CD8-positive, alpha-beta memory T cell (primary cell): ENCODE measurements around the gene CHMP1B. TPM values are rescaled to one million over a fixed set of nuclear protein-coding genes. Genes with fewer than 3 reads are reported as not detected.

Source experiments
- CTCF ChIA-PET: fragments of 350-600 bp; sonication (Branson Sonifier 250); formaldehyde crosslinking; loops from one replicate; lab custom pipeline; 2021; ENCODE audit warnings: antibody characterized with exemption; lab: Charles Lee
- POLR2A ChIA-PET: fragments of 350-600 bp; sonication (Branson Sonifier 250); formaldehyde crosslinking; loops from one replicate; lab custom pipeline; 2021; ENCODE audit warnings: antibody characterized with exemption; lab: Charles Lee
- DNase-seq, 5 donors: peaks; one replicate each; pipeline versions ENCODE4 v3.0.0 to v3.0.0-alpha.2; 2020 to 2022; ENCODE audit warnings: mixed read lengths in 1 of 5
- H3K27ac ChIP-seq: one replicate; pipeline ENCODE4 v1.7.0; 2013; ENCODE audit warnings: low read depth, mild to moderate bottlenecking, low read length, moderate library complexity
- H3K27me3 ChIP-seq: 2 replicates; pipeline ENCODE4 v1.7.0; 2013; ENCODE audit warnings: low read length, mild to moderate bottlenecking; ENCODE audit not compliant: insufficient read depth, poor library complexity, severe bottlenecking
- H3K36me3 ChIP-seq: 2 replicates; pipeline ENCODE4 v1.7.0; 2013; ENCODE audit warnings: mild to moderate bottlenecking, low read length, moderate library complexity; ENCODE audit not compliant: insufficient read depth
- H3K4me1 ChIP-seq: 2 replicates; pipeline ENCODE4 v1.7.0; 2013; ENCODE audit warnings: mild to moderate bottlenecking, low read length, moderate library complexity; ENCODE audit not compliant: insufficient read depth
- H3K4me3 ChIP-seq: 2 replicates; pipeline ENCODE4 v1.7.0; 2013; ENCODE audit warnings: mild to moderate bottlenecking, low read length
- H3K9me3 ChIP-seq: 2 replicates; pipeline ENCODE4 v1.7.0; 2013; ENCODE audit warnings: mild to moderate bottlenecking, low read length
- H3K27ac Mint-ChIP-seq, 8 donors: one replicate each; pipeline ENCODE4 v1.8.0; 2020 to 2021; ENCODE audit warnings: mixed read lengths in 8 of 8, mild to moderate bottlenecking in 6 of 8, inconsistent platforms in 3 of 8, moderate library complexity in 3 of 8
- H3K27me3 Mint-ChIP-seq, 2 donors: one replicate each; pipeline ENCODE4 v1.8.0; 2020 to 2021; ENCODE audit warnings: mixed read lengths in 2 of 2, mild to moderate bottlenecking in 1 of 2, moderate library complexity in 1 of 2
- H3K36me3 Mint-ChIP-seq, 3 donors: one replicate each; pipeline ENCODE4 v1.8.0; 2020 to 2021; ENCODE audit warnings: mixed read lengths in 3 of 3, inconsistent platforms in 1 of 3, mild to moderate bottlenecking in 1 of 3
- H3K4me1 Mint-ChIP-seq, 3 donors: one replicate each; pipeline ENCODE4 v1.8.0; 2020 to 2021; ENCODE audit warnings: mixed read lengths in 3 of 3, inconsistent platforms in 1 of 3, mild to moderate bottlenecking in 1 of 3
- H3K4me3 Mint-ChIP-seq, 7 donors: one replicate each; pipeline ENCODE4 v1.8.0; 2020 to 2021; ENCODE audit warnings: mixed read lengths in 7 of 7, mild to moderate bottlenecking in 6 of 7, moderate library complexity in 4 of 7, inconsistent platforms in 2 of 7
- H3K9me3 Mint-ChIP-seq, 5 donors: one replicate each; pipeline ENCODE4 v1.8.0; 2020 to 2022; ENCODE audit warnings: mixed read lengths in 5 of 5, mild to moderate bottlenecking in 3 of 5, moderate library complexity in 2 of 5, inconsistent platforms in 1 of 5
- polyA plus RNA-seq: library from polyadenylated mRNA; unstranded; fragments of 300-500 nt; fragmentation: Illumina TruSeq; gene quantifications from one replicate; pipeline ENCODE4 v1.2.3, GENCODE V29; 2021
- total RNA-seq, 2 experiments: library from RNA; stranded (reverse); gene quantifications; one replicate each; pipeline ENCODE4 v1.2.3, GENCODE V29; 2021

CHMP1B gene
- total and polyA plus RNA-seq, 3 experiments from 2014 or later, result 24.5 to 55.2 (median 24.9) TPM

DNA sequence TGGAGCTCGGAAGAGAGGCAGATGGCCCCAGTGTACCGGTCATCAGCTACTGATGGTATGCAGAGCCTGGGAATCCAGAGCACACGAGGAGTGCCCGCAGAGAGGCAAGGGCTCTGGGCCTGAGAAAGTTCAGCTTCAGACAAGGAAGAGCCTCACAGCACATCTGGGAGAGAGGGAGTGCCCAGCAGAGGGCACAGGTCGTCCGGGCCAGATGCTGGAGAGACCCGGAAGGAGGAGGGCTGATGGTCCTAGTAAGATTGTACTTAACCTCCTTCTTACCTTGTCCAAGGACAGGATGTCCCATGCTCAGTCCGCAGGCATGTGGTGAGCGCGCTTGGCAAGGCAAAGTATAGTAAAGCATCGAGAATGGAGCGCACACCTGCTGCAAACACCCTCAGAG lies 24.4 kb upstream of the CHMP1B start:
- no peak for DNase-seq
- H3K27ac ChIP-seq, result no peak overlapping the region
- POLR2A ChIA-PET, result no interaction called here
- no peaks in the 10 kb centered on the region for H3K36me3 ChIP-seq
- H3K9me3 ChIP-seq, result no peaks in the 10 kb centered on the region
- H3K4me3 ChIP-seq, result no peak overlapping the region
- no peaks in the 10 kb centered on the region for H3K4me1 ChIP-seq
- no peaks in the 10 kb centered on the region for H3K36me3 Mint-ChIP-seq
- peaks cover 2 to 4% of the 10 kb centered on the region in 2 donors for H3K27me3 Mint-ChIP-seq
- H3K4me3 Mint-ChIP-seq, result no peak overlapping the region
- H3K9me3 Mint-ChIP-seq, result no peaks in the 10 kb centered on the region
- no peaks in the 10 kb centered on the region for H3K27me3 ChIP-seq
- H3K27ac Mint-ChIP-seq, result no peak overlapping the region
- CTCF ChIA-PET, result interaction anchor here (1.5 kb wide), 1 partner anchor 14 kb away, joined by 4 read pairs; no protein-coding TSS in a partner anchor
- H3K4me1 Mint-ChIP-seq, result no peaks in the 10 kb centered on the region

DNA sequence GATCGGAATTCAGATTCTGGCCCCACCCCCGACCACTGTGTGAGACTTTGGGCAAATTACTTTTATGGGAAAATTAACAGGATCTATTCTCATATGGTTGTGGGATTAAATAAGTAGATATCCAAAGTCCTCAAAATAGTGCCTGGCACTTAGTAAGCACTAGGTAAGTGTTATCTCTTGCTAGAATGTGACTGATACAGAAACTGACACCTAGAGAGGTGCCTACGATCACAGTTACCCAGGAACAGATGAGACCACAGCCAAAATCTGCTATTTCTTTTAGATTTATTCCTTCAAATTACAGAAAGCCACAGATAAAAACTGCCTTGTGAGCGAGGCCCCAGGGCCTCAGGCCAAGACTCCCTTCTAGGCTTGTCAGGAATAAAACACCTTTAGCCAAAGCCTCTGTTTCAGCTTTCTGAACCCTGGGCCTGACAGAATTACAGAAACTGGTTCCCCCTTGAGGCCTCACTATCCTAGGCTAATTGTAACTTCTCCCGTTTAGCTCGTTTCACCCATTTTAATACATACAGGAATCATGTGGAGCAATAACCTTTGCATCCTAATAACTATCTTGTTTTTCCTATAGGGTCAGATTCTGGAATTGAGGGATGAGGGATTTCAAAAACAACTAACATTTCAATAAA lies 22.3 kb upstream of the CHMP1B start:
- no peak for DNase-seq
- no peak overlapping the region for H3K27ac Mint-ChIP-seq
- Histone ChIP-seq H3K27me3 (no peaks in the 10 kb centered on the region), H3K4me1 (no peaks in the 10 kb centered on the region), H3K27ac (no peak overlapping the region), H3K4me3 (no peak overlapping the region), H3K36me3 (no peaks in the 10 kb centered on the region), H3K9me3 (no peaks in the 10 kb centered on the region)
- ChIA-PET POLR2A (no interaction called here), CTCF (interaction anchor here (1.1 kb wide), 1 partner anchor 108 kb away, joined by 3 read pairs; no protein-coding TSS in a partner anchor)
- H3K36me3 Mint-ChIP-seq, result no peaks in the 10 kb centered on the region
- H3K4me1 Mint-ChIP-seq, result no peaks in the 10 kb centered on the region
- H3K27me3 Mint-ChIP-seq, result peaks cover 4 to 5% of the 10 kb centered on the region in 2 donors
- no peak overlapping the region for H3K4me3 Mint-ChIP-seq
- H3K9me3 Mint-ChIP-seq, result no peaks in the 10 kb centered on the region

DNA sequence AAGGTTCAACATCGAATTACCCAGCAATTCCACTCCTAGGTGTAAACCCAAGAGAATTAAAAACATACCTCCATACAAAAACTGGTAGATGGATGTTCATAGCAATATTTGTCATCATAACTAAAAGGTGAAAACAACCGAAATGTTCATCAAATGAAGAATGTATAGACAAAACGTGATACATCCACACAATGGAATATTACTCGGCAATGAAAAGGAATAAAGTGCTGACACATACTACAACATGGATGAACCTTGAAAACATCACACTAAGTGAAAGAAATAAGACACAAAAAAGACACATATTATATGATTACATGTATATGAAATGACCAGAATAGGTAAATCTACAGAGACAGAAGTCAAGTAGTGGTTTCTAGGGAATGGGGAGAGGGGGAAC lies 20.6 kb upstream of the CHMP1B start:
- Mint-ChIP-seq H3K36me3 (no peaks in the 10 kb centered on the region), H3K27ac (no peak overlapping the region), H3K4me1 (no peaks in the 10 kb centered on the region), H3K4me3 (no peak overlapping the region), H3K27me3 (peaks cover 4 to 8% of the 10 kb centered on the region in 2 donors), H3K9me3 (no peaks in the 10 kb centered on the region)
- H3K9me3 ChIP-seq, result no peaks in the 10 kb centered on the region
- H3K36me3 ChIP-seq, result no peaks in the 10 kb centered on the region
- no peaks in the 10 kb centered on the region for H3K4me1 ChIP-seq
- H3K27ac ChIP-seq, result no peak overlapping the region
- CTCF ChIA-PET, result no interaction called here
- H3K27me3 ChIP-seq, result no peaks in the 10 kb centered on the region
- DNase-seq, result no peak
- POLR2A ChIA-PET, result no interaction called here
- H3K4me3 ChIP-seq, result no peak overlapping the region

GRCh38 chr18:11831921-11832320 lies 19.3 kb upstream of the CHMP1B start:
- Mint-ChIP-seq H3K4me3 (no peak overlapping the region), H3K9me3 (no peaks in the 10 kb centered on the region), H3K4me1 (no peaks in the 10 kb centered on the region), H3K27me3 (peaks cover 4 to 8% of the 10 kb centered on the region in 2 donors), H3K27ac (no peak overlapping the region), H3K36me3 (no peaks in the 10 kb centered on the region)
- DNase-seq, result no peak
- H3K36me3 ChIP-seq, result no peaks in the 10 kb centered on the region
- no peaks in the 10 kb centered on the region for H3K9me3 ChIP-seq
- H3K4me3 ChIP-seq, result no peak overlapping the region
- ChIA-PET POLR2A (no interaction called here), CTCF (no interaction called here)
- H3K27me3 ChIP-seq, result no peaks in the 10 kb centered on the region
- no peaks in the 10 kb centered on the region for H3K4me1 ChIP-seq
- no peak overlapping the region for H3K27ac ChIP-seq

GRCh38 chr18:11834772-11835171 lies 16.4 kb upstream of the CHMP1B start:
- Mint-ChIP-seq H3K4me3 (no peak overlapping the region), H3K27ac (no peak overlapping the region), H3K4me1 (no peaks in the 10 kb centered on the region), H3K27me3 (peaks cover 7 to 8% of the 10 kb centered on the region in 2 donors), H3K36me3 (no peaks in the 10 kb centered on the region), H3K9me3 (no peaks in the 10 kb centered on the region)
- H3K36me3 ChIP-seq, result no peaks in the 10 kb centered on the region
- H3K27me3 ChIP-seq, result no peaks in the 10 kb centered on the region
- no peak for DNase-seq
- H3K9me3 ChIP-seq, result no peaks in the 10 kb centered on the region
- no peaks in the 10 kb centered on the region for H3K4me1 ChIP-seq
- ChIA-PET POLR2A (no interaction called here), CTCF (no interaction called here)
- H3K27ac ChIP-seq, result no peak overlapping the region
- no peak overlapping the region for H3K4me3 ChIP-seq

GRCh38 chr18:11839556-11839955 lies 11.7 kb upstream of the CHMP1B start:
- Mint-ChIP-seq H3K4me3 (no peak overlapping the region), H3K9me3 (no peaks in the 10 kb centered on the region), H3K36me3 (no peaks in the 10 kb centered on the region), H3K27me3 (peaks cover 0 to 5% of the 10 kb centered on the region in 2 donors), H3K27ac (no peak overlapping the region), H3K4me1 (no peaks in the 10 kb centered on the region)
- DNase-seq, result no peak
- Histone ChIP-seq H3K4me1 (no peaks in the 10 kb centered on the region), H3K4me3 (no peak overlapping the region), H3K36me3 (no peaks in the 10 kb centered on the region), H3K27ac (no peak overlapping the region), H3K9me3 (no peaks in the 10 kb centered on the region), H3K27me3 (no peaks in the 10 kb centered on the region)
- ChIA-PET CTCF (no interaction called here), POLR2A (no interaction called here)

DNA sequence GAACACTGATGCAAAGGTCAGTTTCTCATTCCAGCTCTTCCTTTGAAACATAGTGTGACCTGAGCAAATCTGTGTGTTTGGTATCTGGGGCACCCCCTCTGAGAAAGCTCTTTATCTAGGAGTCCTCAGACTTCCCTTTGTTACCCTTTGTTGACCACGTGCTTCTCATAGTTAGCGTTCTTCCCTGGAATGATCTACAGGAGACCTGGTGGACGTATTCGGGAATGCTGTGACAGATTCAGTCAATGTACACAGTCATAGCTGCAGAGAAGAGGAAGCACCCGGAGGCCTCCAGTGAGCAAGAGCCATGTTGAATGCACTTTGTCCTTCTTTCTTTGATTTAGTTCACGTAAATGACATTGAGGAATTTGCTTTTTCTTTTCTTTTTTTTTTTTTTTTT lies 10.7 kb upstream of the CHMP1B start:
- no peak overlapping the region for H3K4me3 ChIP-seq
- no peak overlapping the region for H3K27ac Mint-ChIP-seq
- no peaks in the 10 kb centered on the region for H3K27me3 ChIP-seq
- no peak overlapping the region for H3K27ac ChIP-seq
- H3K9me3 Mint-ChIP-seq, result no peaks in the 10 kb centered on the region
- CTCF ChIA-PET, result interaction anchor here (1.4 kb wide), 1 partner anchor 14 kb away, joined by 4 read pairs; no protein-coding TSS in a partner anchor
- no peak for DNase-seq
- H3K27me3 Mint-ChIP-seq, result peaks cover 0 to 5% of the 10 kb centered on the region in 2 donors
- no peaks in the 10 kb centered on the region for H3K36me3 ChIP-seq
- no peaks in the 10 kb centered on the region for H3K36me3 Mint-ChIP-seq
- H3K4me1 Mint-ChIP-seq, result no peaks in the 10 kb centered on the region
- H3K4me1 ChIP-seq, result no peaks in the 10 kb centered on the region
- H3K4me3 Mint-ChIP-seq, result no peak overlapping the region
- H3K9me3 ChIP-seq, result no peaks in the 10 kb centered on the region
- POLR2A ChIA-PET, result no interaction called here

- Histone ChIP-seq H3K27ac (no peak overlapping the region), H3K27me3 (no peaks in the 10 kb centered on the region), H3K36me3 (no peaks in the 10 kb centered on the region), H3K4me1 (no peaks in the 10 kb centered on the region), H3K9me3 (no peaks in the 10 kb centered on the region), H3K4me3 (no peak overlapping the region)
- POLR2A ChIA-PET, result no interaction called here
- Mint-ChIP-seq H3K9me3 (no peaks in the 10 kb centered on the region), H3K4me1 (no peaks in the 10 kb centered on the region), H3K27ac (no peak overlapping the region), H3K27me3 (peaks cover 0 to 5% of the 10 kb centered on the region in 2 donors), H3K36me3 (no peaks in the 10 kb centered on the region), H3K4me3 (no peak overlapping the region)
- CTCF ChIA-PET, result no interaction called here
- no peak for DNase-seq
Measured at GRCh38 chr18:11842562-11842961, 8.7 kb upstream of the CHMP1B start.
